Endodermal cell (in vitro differentiated cells): ENCODE data around the gene NFKBIZ. TPM values are rescaled to one million over a fixed set of nuclear protein-coding genes. Genes with fewer than 3 reads are reported as not detected.

Experiments used
- DNase-seq: peaks from one replicate; pipeline ENCODE4 v3.0.0-alpha.2; 2017
- H3K27ac ChIP-seq: 2 replicates; pipeline ENCODE4 v1.5.1; 2013; ENCODE audit warnings: mild to moderate bottlenecking, low read depth, low read length, moderate library complexity
- H3K27me3 ChIP-seq: 2 replicates; pipeline ENCODE4 v1.6.1; 2013; ENCODE audit warnings: mild to moderate bottlenecking, low read length, moderate library complexity; ENCODE audit not compliant: insufficient read depth, control insufficient read depth, poor library complexity, severe bottlenecking
- H3K36me3 ChIP-seq: 2 replicates; pipeline ENCODE4 v1.7.0; 2013; ENCODE audit warnings: mild to moderate bottlenecking, low read length, moderate library complexity; ENCODE audit not compliant: control insufficient read depth, insufficient read depth
- H3K4me1 ChIP-seq: one replicate; pipeline ENCODE4 v1.7.0; 2013; ENCODE audit warnings: low read length; ENCODE audit not compliant: control insufficient read depth, insufficient read depth
- H3K4me3 ChIP-seq: 2 replicates; pipeline ENCODE4 v1.5.1; 2013; ENCODE audit warnings: mild to moderate bottlenecking, low read length, moderate library complexity
- H3K9ac ChIP-seq: 2 replicates; pipeline ENCODE4 v1.6.1; 2013; ENCODE audit warnings: mild to moderate bottlenecking, low read length, moderate library complexity; ENCODE audit not compliant: poor library complexity, severe bottlenecking; ENCODE audit errors: extremely low read depth
- H3K9me3 ChIP-seq: 2 replicates; pipeline ENCODE4 v1.6.1; 2013; ENCODE audit warnings: mild to moderate bottlenecking, low read length, moderate library complexity; ENCODE audit not compliant: control insufficient read depth
- H3K27ac Mint-ChIP-seq: 2 replicates; pipeline ENCODE4 v1.8.0; 2020; ENCODE audit warnings: mixed read lengths
- H3K27me3 Mint-ChIP-seq: 2 replicates; pipeline ENCODE4 v1.8.0; 2021; ENCODE audit warnings: mild to moderate bottlenecking, mixed read lengths; ENCODE audit not compliant: insufficient read depth
- H3K36me3 Mint-ChIP-seq: 2 replicates; pipeline ENCODE4 v1.8.0; 2020; ENCODE audit warnings: low read depth, mixed read lengths
- H3K4me1 Mint-ChIP-seq: 2 replicates; pipeline ENCODE4 v1.8.0; 2020; ENCODE audit warnings: mixed read lengths
- H3K4me3 Mint-ChIP-seq: 2 replicates; pipeline ENCODE4 v1.8.0; 2020; ENCODE audit warnings: mild to moderate bottlenecking, moderate library complexity, mixed read lengths
- H3K9me3 Mint-ChIP-seq: 2 replicates; pipeline ENCODE4 v1.8.0; 2020; ENCODE audit warnings: mild to moderate bottlenecking, mixed read lengths
- CTCF ChIP-seq: fragments of 200-600 bp; sonication (generic); conservative IDR thresholded peaks from 2 replicates; pipeline ENCODE4 v1.5.0; 2021; ENCODE audit warnings: antibody characterized with exemption, mild to moderate bottlenecking
- WGBS, 2 experiments: methylation state at CpG; one replicate each; pipeline versions ENCODE4 v1.1.5 to v1.1.7; 2013; ENCODE audit warnings: missing lambda C conversion rate in 2 of 2, mixed read lengths in 1 of 2; ENCODE audit not compliant: insufficient coverage in 1 of 2, insufficient read length in 1 of 2; 5-methylcytosine and 5-hydroxymethylcytosine counted together
- total RNA-seq, 2 donors: library from RNA; stranded (reverse); fragmentation: NEBNext Ultra II Directional in 1 of 2; extraction: Animal tissue kit (Norgen Biotek cat#: 25700) in 1 of 2; gene quantifications; 2 replicates in 1 of 2; 3 replicates in 1 of 2; pipeline ENCODE4 v1.2.1, GENCODE V29; 2021

The NFKBIZ gene
- total RNA-seq, 2 donors from 2014 or later: 5.9 to 6.6 TPM

GRCh38 chr3:101876142-101876541 lies 26.8 kb downstream of the NFKBIZ start:
- 88 to 100% methylated on average over 6 to 8 of the region's 8 CpGs for WGBS, 2 experiments

GRCh38 chr3:101878589-101878988 lies 29.3 kb downstream of the NFKBIZ start:
- 90 to 96% methylated on average over 2 of the region's 2 CpGs for WGBS, 2 experiments
- no peaks in the 10 kb centered on the region for H3K4me1 ChIP-seq
- no peaks in the 10 kb centered on the region for H3K9me3 ChIP-seq
- no peak overlapping the region for H3K27ac Mint-ChIP-seq
- H3K36me3 ChIP-seq: no peaks in the 10 kb centered on the region
- no peak overlapping the region for H3K4me3 ChIP-seq
- no peaks in the 10 kb centered on the region for H3K9me3 Mint-ChIP-seq
- no peaks in the 10 kb centered on the region for H3K27me3 Mint-ChIP-seq
- H3K4me3 Mint-ChIP-seq: no peak overlapping the region
- H3K27me3 ChIP-seq: no peaks in the 10 kb centered on the region
- TF ChIP-seq CTCF: no peak
- no peaks in the 10 kb centered on the region for H3K4me1 Mint-ChIP-seq
- no peak overlapping the region for H3K27ac ChIP-seq
- DNase-seq: no peak
- no peaks in the 10 kb centered on the region for H3K36me3 Mint-ChIP-seq
- no peak overlapping the region for H3K9ac ChIP-seq

More at GRCh38 chr3:101876142-101876541, 26.8 kb downstream of the NFKBIZ start:
- Histone ChIP-seq H3K4me3 (no peak overlapping the region), H3K9ac (no peak overlapping the region), H3K27ac (no peak overlapping the region), H3K4me1 (no peaks in the 10 kb centered on the region), H3K36me3 (no peaks in the 10 kb centered on the region), H3K9me3 (no peaks in the 10 kb centered on the region), H3K27me3 (no peaks in the 10 kb centered on the region)
- no peak for DNase-seq
- no peaks in the 10 kb centered on the region for H3K4me1 Mint-ChIP-seq
- no peak overlapping the region for H3K4me3 Mint-ChIP-seq
- H3K36me3 Mint-ChIP-seq: no peaks in the 10 kb centered on the region
- H3K27me3 Mint-ChIP-seq: no peaks in the 10 kb centered on the region
- no peak for TF ChIP-seq CTCF
- no peaks in the 10 kb centered on the region for H3K9me3 Mint-ChIP-seq
- H3K27ac Mint-ChIP-seq: no peak overlapping the region

GRCh38 chr3:101879102-101879501 lies 29.8 kb downstream of the NFKBIZ start:
- no peak overlapping the region for H3K4me3 ChIP-seq
- Mint-ChIP-seq H3K4me1 (no peaks in the 10 kb centered on the region), H3K27ac (no peak overlapping the region), H3K36me3 (no peaks in the 10 kb centered on the region), H3K9me3 (no peaks in the 10 kb centered on the region), H3K4me3 (no peak overlapping the region), H3K27me3 (no peaks in the 10 kb centered on the region)
- no peak overlapping the region for H3K27ac ChIP-seq
- H3K9me3 ChIP-seq: no peaks in the 10 kb centered on the region
- DNase-seq: no peak
- H3K27me3 ChIP-seq: no peaks in the 10 kb centered on the region
- no peaks in the 10 kb centered on the region for H3K36me3 ChIP-seq
- H3K9ac ChIP-seq: no peak overlapping the region
- WGBS, 2 experiments: 96% methylated on average over 2 of the region's 2 CpGs; no CpG with 5 or more reads in 1 of the 2 experiments
- TF ChIP-seq CTCF: no peak
- H3K4me1 ChIP-seq: no peaks in the 10 kb centered on the region
